ENCODE results near the gene KCNT2. TPM values are rescaled to one million over a fixed set of nuclear protein-coding genes. Genes with fewer than 3 reads are reported as not detected.

The KCNT2 gene
- total and polyA plus RNA-seq, 2 of the 8 experiments (the other 6 are each of a cell fraction or from before 2014, with no cell fraction given), result 2.3 to 10.2 TPM

DNA sequence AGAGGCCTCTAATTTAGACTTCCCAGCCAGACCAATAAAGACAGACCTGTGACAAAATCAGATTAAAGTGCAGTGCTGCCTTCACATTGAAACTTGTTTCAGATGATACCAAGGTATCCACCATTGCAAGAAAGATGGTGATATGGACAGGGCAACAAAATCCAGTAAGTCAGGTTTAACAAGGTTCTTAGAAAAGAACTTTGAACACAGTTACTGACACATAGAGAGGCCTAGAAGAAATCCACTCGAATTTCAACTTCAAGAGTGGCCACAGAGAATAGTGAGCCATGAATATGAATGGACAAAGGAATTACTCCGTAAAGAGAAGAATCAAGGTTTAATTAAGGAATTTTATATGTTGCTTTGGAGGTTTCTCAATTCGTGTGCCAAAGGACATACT lies 230.4 kb downstream of the KCNT2 start (continued):
- TF ChIP-seq, protein P1, sequence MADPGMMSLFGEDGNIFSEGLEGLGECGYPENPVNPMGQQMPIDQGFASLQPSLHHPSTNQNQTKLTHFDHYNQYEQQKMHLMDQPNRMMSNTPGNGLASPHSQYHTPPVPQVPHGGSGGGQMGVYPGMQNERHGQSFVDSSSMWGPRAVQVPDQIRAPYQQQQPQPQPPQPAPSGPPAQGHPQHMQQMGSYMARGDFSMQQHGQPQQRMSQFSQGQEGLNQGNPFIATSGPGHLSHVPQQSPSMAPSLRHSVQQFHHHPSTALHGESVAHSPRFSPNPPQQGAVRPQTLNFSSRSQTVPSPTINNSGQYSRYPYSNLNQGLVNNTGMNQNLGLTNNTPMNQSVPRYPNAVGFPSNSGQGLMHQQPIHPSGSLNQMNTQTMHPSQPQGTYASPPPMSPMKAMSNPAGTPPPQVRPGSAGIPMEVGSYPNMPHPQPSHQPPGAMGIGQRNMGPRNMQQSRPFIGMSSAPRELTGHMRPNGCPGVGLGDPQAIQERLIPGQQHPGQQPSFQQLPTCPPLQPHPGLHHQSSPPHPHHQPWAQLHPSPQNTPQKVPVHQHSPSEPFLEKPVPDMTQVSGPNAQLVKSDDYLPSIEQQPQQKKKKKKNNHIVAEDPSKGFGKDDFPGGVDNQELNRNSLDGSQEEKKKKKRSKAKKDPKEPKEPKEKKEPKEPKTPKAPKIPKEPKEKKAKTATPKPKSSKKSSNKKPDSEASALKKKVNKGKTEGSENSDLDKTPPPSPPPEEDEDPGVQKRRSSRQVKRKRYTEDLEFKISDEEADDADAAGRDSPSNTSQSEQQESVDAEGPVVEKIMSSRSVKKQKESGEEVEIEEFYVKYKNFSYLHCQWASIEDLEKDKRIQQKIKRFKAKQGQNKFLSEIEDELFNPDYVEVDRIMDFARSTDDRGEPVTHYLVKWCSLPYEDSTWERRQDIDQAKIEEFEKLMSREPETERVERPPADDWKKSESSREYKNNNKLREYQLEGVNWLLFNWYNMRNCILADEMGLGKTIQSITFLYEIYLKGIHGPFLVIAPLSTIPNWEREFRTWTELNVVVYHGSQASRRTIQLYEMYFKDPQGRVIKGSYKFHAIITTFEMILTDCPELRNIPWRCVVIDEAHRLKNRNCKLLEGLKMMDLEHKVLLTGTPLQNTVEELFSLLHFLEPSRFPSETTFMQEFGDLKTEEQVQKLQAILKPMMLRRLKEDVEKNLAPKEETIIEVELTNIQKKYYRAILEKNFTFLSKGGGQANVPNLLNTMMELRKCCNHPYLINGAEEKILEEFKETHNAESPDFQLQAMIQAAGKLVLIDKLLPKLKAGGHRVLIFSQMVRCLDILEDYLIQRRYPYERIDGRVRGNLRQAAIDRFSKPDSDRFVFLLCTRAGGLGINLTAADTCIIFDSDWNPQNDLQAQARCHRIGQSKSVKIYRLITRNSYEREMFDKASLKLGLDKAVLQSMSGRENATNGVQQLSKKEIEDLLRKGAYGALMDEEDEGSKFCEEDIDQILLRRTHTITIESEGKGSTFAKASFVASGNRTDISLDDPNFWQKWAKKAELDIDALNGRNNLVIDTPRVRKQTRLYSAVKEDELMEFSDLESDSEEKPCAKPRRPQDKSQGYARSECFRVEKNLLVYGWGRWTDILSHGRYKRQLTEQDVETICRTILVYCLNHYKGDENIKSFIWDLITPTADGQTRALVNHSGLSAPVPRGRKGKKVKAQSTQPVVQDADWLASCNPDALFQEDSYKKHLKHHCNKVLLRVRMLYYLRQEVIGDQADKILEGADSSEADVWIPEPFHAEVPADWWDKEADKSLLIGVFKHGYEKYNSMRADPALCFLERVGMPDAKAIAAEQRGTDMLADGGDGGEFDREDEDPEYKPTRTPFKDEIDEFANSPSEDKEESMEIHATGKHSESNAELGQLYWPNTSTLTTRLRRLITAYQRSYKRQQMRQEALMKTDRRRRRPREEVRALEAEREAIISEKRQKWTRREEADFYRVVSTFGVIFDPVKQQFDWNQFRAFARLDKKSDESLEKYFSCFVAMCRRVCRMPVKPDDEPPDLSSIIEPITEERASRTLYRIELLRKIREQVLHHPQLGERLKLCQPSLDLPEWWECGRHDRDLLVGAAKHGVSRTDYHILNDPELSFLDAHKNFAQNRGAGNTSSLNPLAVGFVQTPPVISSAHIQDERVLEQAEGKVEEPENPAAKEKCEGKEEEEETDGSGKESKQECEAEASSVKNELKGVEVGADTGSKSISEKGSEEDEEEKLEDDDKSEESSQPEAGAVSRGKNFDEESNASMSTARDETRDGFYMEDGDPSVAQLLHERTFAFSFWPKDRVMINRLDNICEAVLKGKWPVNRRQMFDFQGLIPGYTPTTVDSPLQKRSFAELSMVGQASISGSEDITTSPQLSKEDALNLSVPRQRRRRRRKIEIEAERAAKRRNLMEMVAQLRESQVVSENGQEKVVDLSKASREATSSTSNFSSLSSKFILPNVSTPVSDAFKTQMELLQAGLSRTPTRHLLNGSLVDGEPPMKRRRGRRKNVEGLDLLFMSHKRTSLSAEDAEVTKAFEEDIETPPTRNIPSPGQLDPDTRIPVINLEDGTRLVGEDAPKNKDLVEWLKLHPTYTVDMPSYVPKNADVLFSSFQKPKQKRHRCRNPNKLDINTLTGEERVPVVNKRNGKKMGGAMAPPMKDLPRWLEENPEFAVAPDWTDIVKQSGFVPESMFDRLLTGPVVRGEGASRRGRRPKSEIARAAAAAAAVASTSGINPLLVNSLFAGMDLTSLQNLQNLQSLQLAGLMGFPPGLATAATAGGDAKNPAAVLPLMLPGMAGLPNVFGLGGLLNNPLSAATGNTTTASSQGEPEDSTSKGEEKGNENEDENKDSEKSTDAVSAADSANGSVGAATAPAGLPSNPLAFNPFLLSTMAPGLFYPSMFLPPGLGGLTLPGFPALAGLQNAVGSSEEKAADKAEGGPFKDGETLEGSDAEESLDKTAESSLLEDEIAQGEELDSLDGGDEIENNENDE (IDR thresholded peaks at IDR 0.05; ENCODE audit: insufficient replicate concordance, low read length), result no peak
- TF ChIP-seq BRCA1 (IDR thresholded peaks at IDR 0.05; ENCODE audit: low read depth, low read length), result no peak
- no peak for TF ChIP-seq CTBP2 (IDR thresholded peaks at IDR 0.05; ENCODE audit: borderline replicate concordance, insufficient read depth, insufficient read length, low read length)
- no peak for TF ChIP-seq CHD2 (IDR thresholded peaks at IDR 0.05; ENCODE audit: low read length)
- TF ChIP-seq KDM1A (IDR thresholded peaks at IDR 0.05; ENCODE audit: borderline replicate concordance, low read length), result no peak
- no peak for TF ChIP-seq KDM5A (IDR thresholded peaks at IDR 0.05; ENCODE audit: low read length)
- no peak for TF ChIP-seq GABPA (IDR thresholded peaks at IDR 0.05; ENCODE audit: borderline replicate concordance, insufficient read depth, low read length)
- no peak for TF ChIP-seq E2F6 (IDR thresholded peaks at IDR 0.05)
- TF ChIP-seq, protein P2, sequence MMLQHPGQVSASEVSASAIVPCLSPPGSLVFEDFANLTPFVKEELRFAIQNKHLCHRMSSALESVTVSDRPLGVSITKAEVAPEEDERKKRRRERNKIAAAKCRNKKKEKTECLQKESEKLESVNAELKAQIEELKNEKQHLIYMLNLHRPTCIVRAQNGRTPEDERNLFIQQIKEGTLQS (IDR thresholded peaks at IDR 0.05; ENCODE audit: insufficient read depth, low read depth, low read length), result no peak
- no peak for TF ChIP-seq CHD1 (IDR thresholded peaks at IDR 0.05; ENCODE audit: low read depth, low read length)
- no peak for TF ChIP-seq TBP (IDR thresholded peaks at IDR 0.05; ENCODE audit: low read depth, low read length)

Data from H1 (cell line).